Activated naive CD8-positive, alpha-beta T cell treated with anti-CD3 and anti-CD28 coated beads, Interleukin-2, amount 50 U/mL, for 16 hours (primary cell): ENCODE results near the gene DACH1.

Experiments used
- DNase-seq: peaks from one replicate; pipeline ENCODE4 v3.0.0-alpha.2; 2020; ENCODE audit warnings: low read depth, low spot score

DACH1 gene

GRCh38 chr13:71626421-71627117 is 240.4 kb downstream of the DACH1 start:
- DNase-seq: no peak

- DNase-seq: no peak
Observed at GRCh38 chr13:71625694-71626093, 241.3 kb downstream of the DACH1 start.

- no peak for DNase-seq
Observed at GRCh38 chr13:71624653-71625600, 242.1 kb downstream of the DACH1 start.

- no peak for DNase-seq
Observed at GRCh38 chr13:71621174-71622124, 245.6 kb downstream of the DACH1 start.

GRCh38 chr13:71619096-71619495 is 247.9 kb downstream of the DACH1 start:
- no peak for DNase-seq

- DNase-seq: no peak
Observed at GRCh38 chr13:71618159-71618558, 248.8 kb downstream of the DACH1 start.

GRCh38 chr13:71617265-71617664 is 249.7 kb downstream of the DACH1 start:
- no peak for DNase-seq

GRCh38 chr13:71613066-71613745 is 253.8 kb downstream of the DACH1 start:
- no peak for DNase-seq

- DNase-seq: no peak
Observed at GRCh38 chr13:71611292-71611691, 255.7 kb downstream of the DACH1 start.

GRCh38 chr13:71610876-71611275 is 256.1 kb downstream of the DACH1 start:
- DNase-seq: no peak

GRCh38 chr13:71609271-71609670 is 257.7 kb downstream of the DACH1 start:
- no peak for DNase-seq

- no peak for DNase-seq
Observed at GRCh38 chr13:71607575-71607974, 259.4 kb downstream of the DACH1 start.

- no peak for DNase-seq
Observed at GRCh38 chr13:71606818-71607217, 260.2 kb downstream of the DACH1 start.

GRCh38 chr13:71605744-71606143 is 261.3 kb downstream of the DACH1 start:
- no peak for DNase-seq

- DNase-seq: no peak
Observed at GRCh38 chr13:71603255-71603654, 263.7 kb downstream of the DACH1 start.

- no peak for DNase-seq
Observed at GRCh38 chr13:71602344-71602743, 264.7 kb downstream of the DACH1 start.

- no peak for DNase-seq
Observed at GRCh38 chr13:71597150-71597549, 269.9 kb downstream of the DACH1 start.

- DNase-seq: no peak
Observed at GRCh38 chr13:71596116-71596515, 270.9 kb downstream of the DACH1 start.

GRCh38 chr13:71593566-71593965 is 273.4 kb downstream of the DACH1 start:
- DNase-seq: no peak

GRCh38 chr13:71591374-71591773 is 275.6 kb downstream of the DACH1 start:
- no peak for DNase-seq

- no peak for DNase-seq
Observed at GRCh38 chr13:71590654-71591148, 276.3 kb downstream of the DACH1 start.
